ENCODE results near the gene PRG3. TPM values are rescaled to one million over a fixed set of nuclear protein-coding genes. Genes with fewer than 3 reads are reported as not detected.
"Not testable (repeated sequence)": the region's sequence is repeated elsewhere in the genome, so short reads cannot be mapped to it uniquely, and the experiment has no call there.

Gene PRG3
- total RNA-seq, 1 experiment from 2014 or later, result not detected

DNA sequence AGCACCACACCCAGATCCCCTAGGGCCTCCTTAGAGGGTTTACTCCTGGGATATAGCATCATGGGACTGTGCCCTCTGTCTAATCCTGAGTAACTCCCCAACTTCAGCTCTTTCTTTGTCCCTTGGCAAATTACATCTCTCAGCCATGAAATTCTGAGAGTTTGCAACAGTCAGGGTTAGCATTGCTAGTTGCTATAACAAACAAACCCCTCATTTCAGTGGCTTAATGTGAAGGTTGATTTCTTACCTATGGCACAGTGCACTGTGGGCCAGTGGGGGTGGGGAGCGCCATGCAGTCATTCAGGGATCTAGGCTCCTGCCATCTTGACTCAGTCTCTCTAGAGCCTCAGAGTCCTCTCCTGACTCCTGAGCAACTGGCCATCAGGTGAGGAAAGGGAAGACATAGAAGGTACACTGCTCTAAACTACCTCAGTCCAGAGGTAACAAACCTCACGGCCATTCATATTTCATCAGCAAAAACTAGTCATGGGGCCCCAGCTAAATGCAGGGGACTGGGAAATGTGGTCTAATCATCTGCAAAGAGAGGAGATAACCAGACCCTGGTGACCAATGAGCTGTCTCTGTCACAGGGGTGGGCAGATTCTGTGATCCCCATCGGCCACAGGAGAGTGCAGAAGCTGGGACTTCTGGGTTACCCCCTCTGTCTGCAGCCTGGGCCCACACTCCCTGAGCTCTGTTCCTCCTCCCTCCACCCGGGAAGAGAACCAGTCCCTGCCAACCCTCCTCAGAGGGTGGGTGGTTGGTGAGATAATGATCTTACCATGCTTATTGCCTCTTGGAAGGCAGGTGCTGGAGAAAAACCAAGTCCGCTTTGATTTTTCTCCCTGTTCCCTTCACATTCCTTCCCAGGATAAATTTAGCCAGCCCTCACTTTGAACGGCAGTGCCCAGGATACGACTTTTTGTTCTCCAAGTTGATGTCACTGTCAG, 17.5 kb downstream of the PRG3 start (continued):
- no peak for TF ChIP-seq ZNF281 (CRISPR knock-in tag; IDR thresholded peaks at IDR 0.05)
- TF ChIP-seq CREB1 (CRISPR knock-in tag; IDR thresholded peaks at IDR 0.05), result no peak
- no peak for TF ChIP-seq NR1H2 (CRISPR knock-in tag; IDR thresholded peaks at IDR 0.05)
- no peak for TF ChIP-seq ZNF671 (CRISPR knock-in tag; IDR thresholded peaks at IDR 0.05)
- TF ChIP-seq, protein P1, sequence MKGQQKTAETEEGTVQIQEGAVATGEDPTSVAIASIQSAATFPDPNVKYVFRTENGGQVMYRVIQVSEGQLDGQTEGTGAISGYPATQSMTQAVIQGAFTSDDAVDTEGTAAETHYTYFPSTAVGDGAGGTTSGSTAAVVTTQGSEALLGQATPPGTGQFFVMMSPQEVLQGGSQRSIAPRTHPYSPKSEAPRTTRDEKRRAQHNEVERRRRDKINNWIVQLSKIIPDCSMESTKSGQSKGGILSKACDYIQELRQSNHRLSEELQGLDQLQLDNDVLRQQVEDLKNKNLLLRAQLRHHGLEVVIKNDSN (CRISPR knock-in tag; IDR thresholded peaks at IDR 0.05), result no peak
- TF ChIP-seq TEAD4 (CRISPR knock-in tag; IDR thresholded peaks at IDR 0.05), result no peak
- TF ChIP-seq ZNF138 (CRISPR knock-in tag; conservative IDR thresholded peaks at IDR 0.05), result no peak
- no peak for TF ChIP-seq FOXP1 (CRISPR knock-in tag; IDR thresholded peaks at IDR 0.05; ENCODE audit: borderline replicate concordance)

GRCh38 chr11:57361926-57362325, 19.0 kb downstream of the PRG3 start:
- CTCF ChIA-PET, result interaction anchor here (1.5 to 2.6 kb wide), 4 partner anchors 12 to 131 kb away, joined by 5 to 12 read pairs (median 8); partner anchors contain the start of gene PRG3
- Mint-ChIP-seq H3K4me1 (peaks cover 27% of the 10 kb centered on the region), H3K4me3 (no peak overlapping the region), H3K36me3 (no peaks in the 10 kb centered on the region), H3K27me3 (ENCODE audit: low read depth) (peaks cover 11% of the 10 kb centered on the region; the same call in 1 of the 2 replicates), H3K27ac (no peak overlapping the region), H3K9me3 (peaks cover 4% of the 10 kb centered on the region; the same call in 1 of the 2 replicates)
- POLR2A ChIA-PET, result no interaction called here
- ATAC-seq (no peak), DNase-seq (ENCODE audit: low spot score) (no peak)
- TF ChIP-seq, protein P2, sequence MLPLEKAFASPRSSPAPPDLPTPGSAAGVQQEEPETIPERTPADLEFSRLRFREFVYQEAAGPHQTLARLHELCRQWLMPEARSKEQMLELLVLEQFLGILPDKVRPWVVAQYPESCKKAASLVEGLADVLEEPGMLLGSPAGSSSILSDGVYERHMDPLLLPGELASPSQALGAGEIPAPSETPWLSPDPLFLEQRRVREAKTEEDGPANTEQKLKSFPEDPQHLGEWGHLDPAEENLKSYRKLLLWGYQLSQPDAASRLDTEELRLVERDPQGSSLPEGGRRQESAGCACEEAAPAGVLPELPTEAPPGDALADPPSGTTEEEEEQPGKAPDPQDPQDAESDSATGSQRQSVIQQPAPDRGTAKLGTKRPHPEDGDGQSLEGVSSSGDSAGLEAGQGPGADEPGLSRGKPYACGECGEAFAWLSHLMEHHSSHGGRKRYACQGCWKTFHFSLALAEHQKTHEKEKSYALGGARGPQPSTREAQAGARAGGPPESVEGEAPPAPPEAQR (CRISPR knock-in tag; IDR thresholded peaks at IDR 0.05), result no peak
- TF ChIP-seq RORB (CRISPR knock-in tag; IDR thresholded peaks at IDR 0.05) (no peak), OVOL2 (CRISPR knock-in tag; IDR thresholded peaks at IDR 0.05; ENCODE audit: borderline replicate concordance) (no peak), TP53 (CRISPR knock-in tag; IDR thresholded peaks at IDR 0.05) (no peak), KAT7 (CRISPR knock-in tag; IDR thresholded peaks at IDR 0.05; ENCODE audit: borderline replicate concordance) (no peak), NR3C1 (CRISPR knock-in tag; conservative IDR thresholded peaks at IDR 0.05; ENCODE audit: low read depth) (no peak), MXD4 (CRISPR knock-in tag; IDR thresholded peaks at IDR 0.05; ENCODE audit: borderline replicate concordance) (no peak), SP1 (CRISPR knock-in tag; conservative IDR thresholded peaks at IDR 0.05) (no peak), GTF2I (CRISPR knock-in tag; conservative IDR thresholded peaks at IDR 0.05) (no peak), E2F5 (CRISPR knock-in tag; IDR thresholded peaks at IDR 0.05) (no peak)

GRCh38 chr11:57361420-57361819, 19.5 kb downstream of the PRG3 start:
- DNase-seq (ENCODE audit: low spot score); H3K27ac Mint-ChIP-seq; POLR2A ChIA-PET; H3K9me3 Mint-ChIP-seq; ATAC-seq; H3K4me3 Mint-ChIP-seq; H3K36me3 Mint-ChIP-seq: not testable (repeated sequence)
- peaks cover 22% of the 10 kb centered on the region for H3K4me1 Mint-ChIP-seq
- CTCF ChIA-PET, result interaction anchor here (2.5 to 3.9 kb wide), 3 partner anchors 11 to 132 kb away, joined by 8 to 13 read pairs (median 12); no protein-coding TSS in a partner anchor
- peaks cover 11% of the 10 kb centered on the region; the same call in 1 of the 2 replicates for H3K27me3 Mint-ChIP-seq (ENCODE audit: low read depth)

All from WTC11 (cell line).